ENCODE results near the gene SULT1B1.

The SULT1B1 gene

DNA sequence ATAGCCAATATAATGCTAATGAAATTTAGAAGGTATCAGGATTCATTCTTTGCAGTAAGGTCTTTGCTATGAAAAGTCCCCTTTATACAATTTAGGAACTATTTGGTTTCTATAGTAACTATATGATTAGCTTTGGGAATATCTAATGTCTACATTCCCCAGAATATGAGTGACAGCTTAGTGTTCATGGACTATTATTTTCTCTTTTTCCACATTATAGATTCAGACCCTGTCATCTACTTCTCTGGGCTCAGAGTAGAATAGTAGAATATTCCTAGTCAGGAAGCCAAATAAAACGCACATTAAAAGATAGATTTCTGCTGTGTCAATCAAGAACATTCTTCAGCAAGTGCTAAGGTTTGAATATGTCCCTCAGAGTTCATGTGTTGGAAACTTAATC, 26.1 kb upstream of the SULT1B1 start:
- TF ChIP-seq, protein P1, sequence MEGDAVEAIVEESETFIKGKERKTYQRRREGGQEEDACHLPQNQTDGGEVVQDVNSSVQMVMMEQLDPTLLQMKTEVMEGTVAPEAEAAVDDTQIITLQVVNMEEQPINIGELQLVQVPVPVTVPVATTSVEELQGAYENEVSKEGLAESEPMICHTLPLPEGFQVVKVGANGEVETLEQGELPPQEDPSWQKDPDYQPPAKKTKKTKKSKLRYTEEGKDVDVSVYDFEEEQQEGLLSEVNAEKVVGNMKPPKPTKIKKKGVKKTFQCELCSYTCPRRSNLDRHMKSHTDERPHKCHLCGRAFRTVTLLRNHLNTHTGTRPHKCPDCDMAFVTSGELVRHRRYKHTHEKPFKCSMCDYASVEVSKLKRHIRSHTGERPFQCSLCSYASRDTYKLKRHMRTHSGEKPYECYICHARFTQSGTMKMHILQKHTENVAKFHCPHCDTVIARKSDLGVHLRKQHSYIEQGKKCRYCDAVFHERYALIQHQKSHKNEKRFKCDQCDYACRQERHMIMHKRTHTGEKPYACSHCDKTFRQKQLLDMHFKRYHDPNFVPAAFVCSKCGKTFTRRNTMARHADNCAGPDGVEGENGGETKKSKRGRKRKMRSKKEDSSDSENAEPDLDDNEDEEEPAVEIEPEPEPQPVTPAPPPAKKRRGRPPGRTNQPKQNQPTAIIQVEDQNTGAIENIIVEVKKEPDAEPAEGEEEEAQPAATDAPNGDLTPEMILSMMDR (IDR thresholded peaks at IDR 0.05): no peak
- H3K79me2 ChIP-seq: no peaks in the 10 kb centered on the region

DNA sequence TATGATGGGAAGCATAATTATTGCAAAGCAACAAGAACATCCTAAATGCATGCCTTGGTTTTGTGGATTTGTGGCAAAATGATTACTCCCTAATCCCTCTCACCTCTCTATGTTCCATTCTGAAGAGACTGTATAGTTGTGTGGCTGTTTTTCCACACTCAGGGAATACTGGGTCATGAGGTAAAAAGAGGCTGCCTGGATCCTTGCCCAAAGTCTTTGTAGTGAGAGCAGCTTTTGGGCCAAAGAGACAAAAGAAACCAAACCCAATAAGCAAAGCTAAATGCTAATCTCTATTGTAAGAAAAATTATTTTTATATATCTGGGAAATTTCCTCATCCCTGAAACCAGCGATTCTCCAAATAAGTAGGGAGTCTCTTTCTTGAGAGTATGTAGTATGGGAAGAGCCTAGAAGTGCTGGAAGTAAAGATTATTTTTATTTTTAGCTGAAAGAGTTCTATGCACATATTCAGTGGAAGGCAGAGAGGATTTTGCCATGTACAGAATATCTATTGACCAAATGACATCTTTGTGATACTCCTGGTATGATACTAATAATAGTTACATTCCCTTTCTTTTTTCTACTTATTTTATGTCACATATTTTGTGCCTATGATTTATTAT, 24.9 kb upstream of the SULT1B1 start:
- H3K79me2 ChIP-seq: no peaks in the 10 kb centered on the region
- H3K9me3 ChIP-seq (ENCODE audit: control insufficient read depth, low read length): no peaks in the 10 kb centered on the region
- H2AFZ ChIP-seq: no peak overlapping the region
- H3K4me1 ChIP-seq: no peaks in the 10 kb centered on the region
- H3K27ac ChIP-seq: no peak overlapping the region
- no peak overlapping the region for H3K9ac ChIP-seq
- H3K27me3 ChIP-seq (ENCODE audit: control insufficient read depth, insufficient read depth, low read length): no peaks in the 10 kb centered on the region
- H3K4me3 ChIP-seq (ENCODE audit: low read depth, low read length): no peak overlapping the region
- TF ChIP-seq, protein P1 (IDR thresholded peaks at IDR 0.05): no peak
- H3K36me3 ChIP-seq (ENCODE audit: control insufficient read depth, insufficient read depth, low read length): no peaks in the 10 kb centered on the region
- no peak overlapping the region for H3K4me2 ChIP-seq (ENCODE audit: low read length)

More for the DNA sequence above, 26.1 kb upstream of the SULT1B1 start:
- Histone ChIP-seq H3K4me2 (ENCODE audit: low read length) (no peak overlapping the region), H3K36me3 (ENCODE audit: control insufficient read depth, insufficient read depth, low read length) (no peaks in the 10 kb centered on the region), H3K4me1 (no peaks in the 10 kb centered on the region), H3K9me3 (ENCODE audit: control insufficient read depth, low read length) (no peaks in the 10 kb centered on the region), H3K4me3 (ENCODE audit: low read depth, low read length) (no peak overlapping the region), H2AFZ (no peak overlapping the region), H3K27me3 (ENCODE audit: control insufficient read depth, insufficient read depth, low read length) (no peaks in the 10 kb centered on the region), H3K27ac (no peak overlapping the region), H3K9ac (no peak overlapping the region)

GRCh38 chr4:69782651-69783310, 22.4 kb upstream of the SULT1B1 start:
- no peaks in the 10 kb centered on the region for H3K27me3 ChIP-seq (ENCODE audit: control insufficient read depth, insufficient read depth, low read length)
- TF ChIP-seq, protein P1 (IDR thresholded peaks at IDR 0.05): no peak
- no peaks in the 10 kb centered on the region for H3K4me1 ChIP-seq
- no peak overlapping the region for H2AFZ ChIP-seq
- no peak overlapping the region for H3K9ac ChIP-seq
- no peak overlapping the region for H3K27ac ChIP-seq
- no peaks in the 10 kb centered on the region for H3K9me3 ChIP-seq (ENCODE audit: control insufficient read depth, low read length)
- no peaks in the 10 kb centered on the region for H3K79me2 ChIP-seq
- H3K4me2 ChIP-seq (ENCODE audit: low read length): no peak overlapping the region
- no peak overlapping the region for H3K4me3 ChIP-seq (ENCODE audit: low read depth, low read length)
- H3K36me3 ChIP-seq (ENCODE audit: control insufficient read depth, insufficient read depth, low read length): no peaks in the 10 kb centered on the region

DNA sequence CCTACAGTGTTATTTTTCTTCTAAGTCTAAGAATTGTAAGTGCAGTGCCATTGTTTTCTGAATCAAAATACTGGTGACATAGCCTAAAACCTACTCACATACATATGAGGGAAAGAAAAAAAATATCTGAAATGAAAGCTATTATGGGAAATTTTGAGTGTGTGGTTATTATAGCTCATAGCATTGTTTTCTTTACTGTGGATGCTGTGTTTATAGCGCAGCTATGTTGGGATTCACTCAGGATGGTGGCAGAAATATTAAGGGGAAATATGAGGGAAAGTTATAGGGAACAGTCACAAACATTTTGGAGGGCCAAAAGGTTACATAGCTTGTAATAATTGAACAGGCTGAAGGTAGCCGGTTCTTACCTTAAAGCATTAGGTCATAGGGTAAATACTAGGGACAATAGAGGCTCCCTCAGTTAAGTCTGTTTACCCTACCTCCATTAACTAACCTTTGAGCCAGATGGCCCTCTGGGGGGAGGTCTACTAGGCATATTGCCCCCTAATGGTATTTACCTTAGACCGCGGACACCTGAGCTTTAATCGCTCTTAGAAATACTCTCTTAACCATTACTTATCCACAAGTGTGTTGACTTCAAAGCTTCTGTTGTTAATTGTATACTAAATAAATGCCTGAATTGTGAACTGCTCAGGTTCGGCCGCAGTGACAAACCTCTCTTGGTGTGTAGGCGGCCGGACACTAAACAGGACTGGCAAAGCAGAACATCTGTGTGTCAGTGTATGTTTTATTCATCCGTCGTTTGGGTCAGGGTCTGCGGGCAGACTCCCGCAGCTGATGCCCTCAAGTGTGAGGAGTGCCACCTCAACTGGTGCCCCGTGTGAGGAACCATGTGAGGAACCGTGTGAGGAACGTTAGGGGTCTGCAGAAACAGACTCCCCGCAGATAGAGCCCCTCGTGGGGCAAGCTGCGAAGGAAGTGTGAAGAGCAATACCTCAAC, 21.3 kb upstream of the SULT1B1 start:
- Histone ChIP-seq H3K27ac (no peak overlapping the region), H3K4me3 (ENCODE audit: low read depth, low read length) (no peak overlapping the region), H3K4me2 (ENCODE audit: low read length) (no peak overlapping the region), H3K79me2 (no peaks in the 10 kb centered on the region), H3K9me3 (ENCODE audit: control insufficient read depth, low read length) (no peaks in the 10 kb centered on the region), H3K9ac (no peak overlapping the region), H2AFZ (no peak overlapping the region), H3K36me3 (ENCODE audit: control insufficient read depth, insufficient read depth, low read length) (no peaks in the 10 kb centered on the region), H3K4me1 (no peaks in the 10 kb centered on the region), H3K27me3 (ENCODE audit: control insufficient read depth, insufficient read depth, low read length) (no peaks in the 10 kb centered on the region)
- TF ChIP-seq, protein P1 (IDR thresholded peaks at IDR 0.05): no peak

Measured in parathyroid adenoma (tissue), 2 donors.